T1000 (cell line): ENCODE results near the gene NXNL1.
A peak's percentile ranks its signal among the peaks of the same experiment; 100 is the strongest.
"Not testable (repeated sequence)": the region's sequence is repeated elsewhere in the genome, so short reads cannot be mapped to it uniquely, and the experiment has no call there.

Source experiments
- DNase-seq: peaks from one replicate; lab custom pipeline; 2025; ENCODE audit warnings: mixed read lengths; lab: John Stamatoyannopoulos, UW

NXNL1 gene, protein sequence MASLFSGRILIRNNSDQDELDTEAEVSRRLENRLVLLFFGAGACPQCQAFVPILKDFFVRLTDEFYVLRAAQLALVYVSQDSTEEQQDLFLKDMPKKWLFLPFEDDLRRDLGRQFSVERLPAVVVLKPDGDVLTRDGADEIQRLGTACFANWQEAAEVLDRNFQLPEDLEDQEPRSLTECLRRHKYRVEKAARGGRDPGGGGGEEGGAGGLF

DNA sequence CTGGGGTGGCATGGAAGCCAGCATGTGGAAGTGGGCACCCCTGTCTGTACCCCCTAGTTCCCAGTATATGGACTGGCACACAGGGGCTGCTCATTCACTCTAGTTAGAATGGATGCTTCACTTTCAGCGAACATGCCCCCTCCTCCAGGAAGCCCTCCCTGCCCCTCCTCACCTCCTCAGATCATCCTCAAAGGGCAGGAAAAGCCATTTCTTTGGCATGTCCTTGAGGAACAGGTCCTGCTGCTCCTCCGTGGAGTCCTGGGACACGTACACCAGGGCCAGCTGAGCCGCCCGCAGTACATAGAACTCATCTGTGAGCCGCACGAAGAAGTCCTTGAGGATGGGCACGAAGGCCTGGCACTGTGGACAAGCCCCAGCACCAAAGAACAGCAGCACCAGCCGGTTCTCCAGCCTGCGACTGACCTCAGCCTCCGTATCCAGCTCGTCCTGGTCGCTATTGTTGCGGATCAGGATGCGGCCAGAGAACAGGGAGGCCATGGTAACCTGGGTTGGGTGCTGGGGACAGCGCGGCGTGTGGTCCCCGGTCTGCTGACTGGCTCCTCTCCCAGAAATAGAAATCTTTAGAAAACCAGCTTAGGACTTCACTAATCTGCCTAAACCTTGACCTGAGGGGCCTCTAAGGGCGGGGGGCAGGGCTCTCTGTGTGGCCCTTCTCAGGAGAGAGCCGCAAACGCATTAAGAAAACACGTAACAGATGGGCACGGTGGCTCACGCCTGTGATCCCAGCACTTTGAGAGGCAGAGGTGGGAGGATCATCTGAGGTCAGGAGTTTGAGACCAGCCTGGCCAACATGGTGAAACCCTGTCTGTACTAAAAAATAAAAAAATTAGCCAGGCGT, at the start of gene NXNL1:
TSS of gene NXNL1 (minus strand) at position 555 of the 859 bp plus-strand sequence. CDS start at position 498, 57 bp downstream.
- no peak for DNase-seq

DNA sequence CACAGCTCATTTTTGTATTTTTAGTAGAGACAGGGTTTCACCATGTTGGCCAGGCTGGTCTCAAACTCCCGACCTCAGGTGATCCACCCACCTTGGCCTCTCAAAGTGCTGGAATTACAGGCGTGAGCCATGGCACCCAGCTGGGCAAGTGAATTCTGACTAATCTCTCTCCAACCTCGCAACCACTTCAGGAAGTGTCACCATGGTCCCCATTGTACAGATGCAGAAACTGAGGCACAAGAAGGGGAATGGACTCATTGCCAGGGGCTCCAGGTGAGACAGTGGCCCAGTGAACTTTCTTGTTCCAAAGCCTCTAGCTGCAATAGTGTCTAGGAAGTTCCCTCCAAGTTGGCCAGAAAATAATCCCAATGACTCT, 47.8 kb upstream of the NXNL1 start:
- not testable (repeated sequence) for DNase-seq

DNA sequence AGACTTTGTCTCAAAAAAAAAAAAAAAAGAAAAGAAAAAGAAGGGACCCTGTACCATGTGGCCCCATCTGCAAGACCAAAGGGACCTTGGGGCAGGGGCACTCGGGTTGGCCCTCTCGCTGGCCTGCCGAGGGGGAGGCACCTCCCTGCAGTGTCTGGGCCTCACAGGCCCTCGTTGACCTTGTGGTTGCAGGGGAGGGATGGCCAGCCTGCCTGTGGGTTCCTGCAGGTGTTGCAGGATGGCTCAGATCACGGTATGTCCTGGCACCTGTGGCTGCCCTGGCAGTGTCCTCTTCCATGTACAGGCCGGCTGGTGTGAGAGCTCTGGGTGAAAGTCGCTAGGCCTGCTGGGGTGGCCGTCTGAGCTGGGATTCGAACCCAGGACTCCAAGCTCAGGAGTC, 46.0 kb upstream of the NXNL1 start:
- DNase-seq = no peak

DNA sequence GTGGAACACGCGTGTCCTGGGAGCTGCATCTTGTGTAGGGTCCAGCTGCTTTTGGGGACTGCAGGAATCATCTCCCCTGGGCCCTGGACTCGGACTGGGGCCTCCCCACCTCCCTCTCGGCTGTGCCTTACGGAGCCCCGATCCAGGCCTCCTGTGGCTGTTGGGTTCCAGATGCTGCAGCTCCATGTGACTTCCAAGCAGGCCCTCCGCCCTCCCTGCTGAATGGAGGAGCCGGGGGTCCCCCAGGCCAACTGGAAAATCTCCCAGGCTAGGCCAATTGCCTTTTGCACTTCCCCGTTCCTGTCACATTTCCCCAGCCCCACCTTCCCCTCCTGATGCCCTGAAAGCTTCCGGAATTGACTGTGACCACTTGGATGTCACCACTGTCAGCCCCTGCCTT, 44.5 kb upstream of the NXNL1 start:
- no peak for DNase-seq

DNA sequence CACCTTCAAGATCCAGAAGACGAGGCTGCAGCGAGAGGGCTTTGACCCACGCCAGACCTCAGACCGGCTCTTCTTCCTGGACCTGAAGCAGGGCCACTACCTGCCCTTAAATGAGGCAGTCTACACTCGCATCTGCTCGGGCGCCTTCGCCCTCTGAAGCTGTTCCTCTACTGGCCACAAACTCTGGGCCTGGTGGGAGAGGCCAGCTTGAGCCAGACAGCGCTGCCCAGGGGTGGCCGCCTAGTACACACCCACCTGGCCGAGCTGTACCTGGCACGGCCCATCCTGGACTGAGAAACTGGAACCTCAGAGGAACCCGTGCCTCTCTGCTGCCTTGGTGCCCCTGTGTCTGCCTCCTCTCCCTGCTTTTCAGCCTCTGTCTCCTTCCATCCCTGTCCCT, 43.7 kb upstream of the NXNL1 start:
- no peak for DNase-seq

DNA sequence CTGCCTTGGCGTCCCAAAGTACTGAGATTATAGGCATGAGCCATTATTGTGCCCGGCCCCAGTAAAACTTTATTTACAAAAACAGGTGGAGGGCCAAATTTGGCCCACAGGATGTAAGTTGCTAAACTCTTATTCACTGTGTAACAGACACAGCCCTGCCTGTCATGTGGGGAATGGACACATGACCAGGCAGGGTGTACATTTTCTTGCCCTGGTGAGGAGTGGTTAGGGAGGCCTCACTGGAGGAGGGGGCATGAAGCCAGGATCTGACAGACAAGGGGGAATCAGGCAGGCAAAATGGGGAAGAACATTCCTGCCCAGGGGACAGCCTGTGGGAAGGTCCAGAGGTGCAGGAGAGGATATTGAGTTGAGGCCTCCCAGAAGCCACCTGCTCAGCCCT, 43.3 kb upstream of the NXNL1 start:
- no peak for DNase-seq

DNA sequence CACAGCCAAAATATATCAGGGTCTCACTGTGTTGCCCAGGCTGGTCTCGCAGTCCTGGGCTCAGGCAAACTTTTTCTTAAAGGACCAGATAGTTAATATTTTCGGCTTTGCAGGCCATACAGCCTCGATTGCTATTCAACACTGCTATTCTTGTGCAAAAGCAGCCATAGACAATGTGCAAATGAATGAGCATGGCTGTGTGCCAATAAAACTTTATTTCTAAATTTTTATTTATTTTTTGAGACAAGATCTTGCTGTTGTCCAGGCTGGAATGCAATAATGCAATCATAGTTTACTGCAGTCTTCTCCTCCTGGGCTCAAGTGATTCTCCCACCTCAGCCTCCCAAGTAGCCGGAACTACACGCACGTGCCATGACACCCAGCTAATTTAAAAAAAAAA, 42.5 kb upstream of the NXNL1 start:
- DNase-seq = no peak

DNA sequence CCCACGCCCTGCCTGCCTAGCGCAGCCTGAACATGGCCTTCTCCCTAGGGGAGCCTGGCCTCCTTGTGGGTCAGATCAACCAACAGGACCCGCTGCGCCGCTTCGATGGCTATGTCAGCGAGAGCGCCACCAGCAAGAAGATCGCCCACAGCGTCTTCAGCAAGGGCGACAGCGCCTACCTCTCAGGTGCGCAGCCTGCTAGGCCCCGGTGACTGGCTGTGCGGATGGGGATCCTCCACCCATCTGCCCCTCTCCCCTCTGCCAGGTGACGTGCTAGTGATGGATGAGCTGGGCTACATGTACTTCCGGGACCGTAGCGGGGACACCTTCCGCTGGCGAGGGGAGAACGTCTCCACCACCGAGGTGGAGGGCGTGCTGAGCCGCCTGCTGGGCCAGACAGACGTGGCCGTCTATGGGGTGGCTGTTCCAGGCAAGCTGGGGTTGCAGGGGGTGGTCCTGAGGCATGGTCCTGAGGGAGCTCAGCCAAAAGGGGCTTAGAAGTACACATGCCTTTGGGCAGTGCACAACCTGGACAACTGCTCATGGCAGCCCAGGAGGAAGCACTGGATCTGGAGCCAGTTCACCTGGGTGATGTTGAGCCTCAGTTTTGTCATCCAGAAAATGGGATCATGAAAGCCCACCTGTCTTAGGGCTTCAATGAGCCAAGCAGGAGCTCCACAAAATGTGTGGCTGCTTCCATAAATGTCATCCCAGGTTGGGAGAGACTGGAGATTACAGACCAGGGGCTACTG, 39.9 kb upstream of the NXNL1 start:
- DNase-seq = no peak

DNA sequence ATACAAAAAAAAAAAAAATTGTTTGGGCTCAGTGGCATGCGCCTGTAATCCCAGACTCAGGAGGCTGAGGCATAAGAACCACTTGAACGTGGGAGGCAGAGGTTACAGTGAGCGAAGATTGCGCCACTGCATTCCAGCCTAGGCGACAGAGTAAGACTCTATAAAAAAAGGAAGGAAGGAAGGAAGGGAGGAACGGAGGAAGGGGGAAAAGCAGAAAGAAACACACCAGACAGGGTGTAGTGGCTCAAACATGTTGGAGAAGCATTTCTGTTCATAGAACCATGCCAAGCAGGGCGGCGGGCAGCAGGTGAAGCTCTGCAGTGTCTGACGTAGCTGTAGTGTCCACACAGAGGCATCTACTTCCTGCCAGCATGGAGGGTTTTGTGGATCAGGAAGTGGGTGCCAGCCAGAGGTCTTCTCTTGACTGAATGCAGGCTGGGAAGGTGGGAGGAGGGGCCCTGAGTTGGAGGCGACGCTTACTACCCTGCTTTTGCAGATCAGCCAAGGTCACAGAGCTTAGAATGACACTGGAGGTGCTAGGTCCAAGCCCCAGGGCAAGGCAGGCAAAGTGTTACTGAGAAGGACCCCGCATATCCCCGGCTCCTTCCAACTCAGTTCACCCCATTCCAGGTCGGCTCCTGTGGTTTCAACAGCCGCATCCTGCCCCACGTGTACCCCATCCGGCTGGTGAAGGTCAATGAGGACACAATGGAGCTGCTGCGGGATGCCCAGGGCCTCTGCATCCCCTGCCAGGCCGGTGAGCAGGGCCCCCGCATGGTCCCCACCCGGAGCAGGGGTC, 39.1 kb upstream of the NXNL1 start:
- no peak for DNase-seq

DNA sequence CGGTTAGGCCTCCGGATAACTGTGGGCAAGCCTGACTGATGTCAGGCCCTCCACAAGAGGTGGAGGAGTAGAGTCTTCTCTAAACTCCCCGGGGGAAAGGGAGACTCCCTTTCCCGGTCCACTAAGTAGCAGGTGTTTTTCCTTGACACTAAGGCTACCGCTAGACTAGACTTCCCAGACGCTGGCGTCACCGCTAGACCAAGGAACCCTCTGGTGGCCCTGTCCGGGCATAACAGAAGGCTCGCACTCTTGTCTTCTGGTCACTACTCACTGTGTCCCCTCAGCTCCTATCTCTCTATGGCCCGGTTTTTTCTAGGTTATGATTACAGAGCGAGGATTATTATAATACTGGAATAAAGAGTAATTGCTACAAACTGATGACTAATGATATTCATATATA, 38.3 kb upstream of the NXNL1 start:
- DNase-seq = not testable (repeated sequence)

DNA sequence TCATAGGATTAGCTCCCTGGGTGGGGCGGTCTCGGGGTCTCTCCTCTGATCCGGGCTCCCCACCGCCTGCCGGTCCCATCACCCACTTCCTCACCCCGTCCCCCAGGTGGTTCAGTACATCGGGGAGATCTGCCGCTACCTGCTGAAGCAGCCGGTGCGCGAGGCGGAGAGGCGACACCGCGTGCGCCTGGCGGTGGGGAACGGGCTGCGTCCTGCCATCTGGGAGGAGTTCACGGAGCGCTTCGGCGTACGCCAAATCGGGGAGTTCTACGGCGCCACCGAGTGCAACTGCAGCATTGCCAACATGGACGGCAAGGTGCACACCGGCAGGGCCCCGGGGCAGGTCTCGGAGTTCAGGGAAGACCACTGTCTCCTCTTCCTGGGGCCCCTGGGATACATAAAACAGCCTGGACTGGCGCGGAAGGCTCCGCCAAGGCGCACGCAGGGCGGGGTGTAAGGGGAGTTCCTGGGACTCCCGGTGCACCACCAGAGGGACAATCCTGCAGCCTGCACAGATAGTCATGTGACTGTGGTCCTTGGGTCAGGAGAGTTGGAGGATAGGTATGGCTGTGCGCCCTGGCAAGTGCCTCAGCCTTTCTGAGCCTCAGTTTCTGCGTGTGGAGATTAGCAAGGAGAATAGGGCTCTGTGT, 36.5 kb upstream of the NXNL1 start:
- DNase-seq = no peak

DNA sequence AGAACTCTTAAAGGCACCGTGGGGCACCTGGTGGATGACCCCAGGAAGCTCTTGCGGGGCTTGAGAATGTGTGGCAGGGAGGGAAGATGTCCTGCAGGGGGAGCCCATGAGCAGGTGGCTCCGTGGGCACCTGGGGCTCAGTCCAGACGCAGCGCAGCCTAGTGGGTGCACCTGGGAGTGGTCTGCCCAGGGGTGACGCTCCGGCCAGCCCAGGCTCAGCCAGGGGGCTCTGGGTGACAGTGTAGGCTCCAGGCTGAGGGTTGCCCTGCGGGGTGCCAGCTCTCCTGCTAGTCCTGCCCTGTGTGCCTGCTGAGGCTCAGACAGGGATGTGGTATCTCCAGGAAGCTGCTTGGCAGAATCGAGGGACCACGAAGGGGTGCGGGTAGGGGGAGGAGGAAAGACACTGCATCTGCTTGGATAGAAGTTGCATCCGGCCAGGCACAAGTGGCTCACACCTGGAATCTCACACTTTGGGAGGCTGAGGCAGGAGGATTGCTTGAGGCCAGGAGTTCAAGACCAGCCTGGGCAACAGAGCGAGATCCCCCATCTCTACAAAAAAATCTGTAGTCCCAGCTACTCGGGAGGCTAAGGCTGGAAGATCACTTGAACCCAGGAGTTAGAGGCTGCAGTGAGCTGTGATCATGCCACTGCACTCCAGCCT, 35.7 kb upstream of the NXNL1 start:
- peak; percentile 17 for DNase-seq

DNA sequence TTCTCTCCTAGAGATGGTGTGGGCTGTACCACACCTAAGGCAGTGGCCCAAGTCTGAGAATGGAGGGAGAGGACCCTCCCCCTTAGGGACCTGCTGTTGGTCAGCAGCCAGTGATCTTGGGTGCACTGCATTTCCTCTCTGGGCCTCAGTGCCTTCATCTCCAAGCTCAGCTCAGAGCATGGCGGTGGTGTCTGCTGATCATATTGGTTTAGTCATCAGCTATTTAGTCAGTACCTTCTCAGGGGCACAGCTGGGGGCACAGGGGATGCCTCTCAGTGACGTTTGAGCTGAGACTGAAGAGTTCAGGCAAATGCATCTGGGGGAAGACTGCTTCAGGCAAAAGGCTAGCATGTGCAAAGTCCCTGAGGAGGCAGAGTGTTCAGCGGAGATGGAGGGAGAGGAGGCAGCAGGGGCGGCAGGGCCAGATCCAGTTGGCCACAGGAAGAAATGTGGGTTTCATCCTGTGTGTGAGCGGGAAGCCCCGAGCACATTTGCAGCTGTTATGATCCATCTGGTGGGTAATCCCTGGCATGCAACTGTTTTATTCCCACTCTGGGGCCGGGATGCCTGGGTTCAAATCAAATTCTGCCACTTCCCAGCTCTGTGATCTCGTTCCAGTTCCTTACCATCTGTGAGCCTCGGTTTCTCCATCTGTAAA, 35.0 kb upstream of the NXNL1 start:
- no peak for DNase-seq

DNA sequence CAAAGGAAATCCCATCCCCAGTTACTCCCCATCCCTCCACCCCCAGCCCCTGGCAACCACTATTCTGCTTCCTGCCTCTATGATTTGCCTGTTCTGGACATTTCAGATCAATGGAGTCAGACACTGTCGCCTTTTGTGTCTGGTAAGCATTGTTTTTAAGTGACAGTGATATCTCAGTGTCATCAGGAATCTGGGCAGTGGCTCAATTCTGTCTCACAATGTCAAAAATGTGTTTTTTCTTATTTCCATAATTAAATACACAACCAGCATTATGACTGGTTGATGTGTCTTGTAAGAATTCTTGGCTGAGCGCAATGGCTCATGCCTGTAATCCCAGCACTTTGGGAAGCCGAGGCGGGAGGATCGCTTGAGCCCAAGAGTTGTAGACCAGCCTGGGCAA, 30.6 kb upstream of the NXNL1 start:
- no peak for DNase-seq

DNA sequence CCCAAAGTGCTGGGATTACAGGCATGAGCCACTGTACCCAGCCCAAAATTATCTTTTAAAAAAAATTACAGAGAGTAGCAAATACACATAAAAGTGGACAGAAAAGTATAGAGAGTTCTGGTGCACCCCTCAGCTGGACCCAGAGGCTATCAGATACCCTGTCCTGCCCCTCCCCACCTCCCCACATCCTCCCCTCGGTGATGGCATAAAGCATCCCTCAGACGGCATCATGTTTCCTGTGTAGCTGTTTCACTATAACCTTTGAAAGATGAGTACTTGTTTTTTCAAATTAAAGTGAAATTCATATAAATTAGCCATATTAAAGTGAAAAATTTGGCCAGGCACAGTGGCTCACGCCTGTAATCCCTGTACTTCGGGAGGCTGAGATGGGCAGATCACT, 29.7 kb upstream of the NXNL1 start:
- no peak for DNase-seq

DNA sequence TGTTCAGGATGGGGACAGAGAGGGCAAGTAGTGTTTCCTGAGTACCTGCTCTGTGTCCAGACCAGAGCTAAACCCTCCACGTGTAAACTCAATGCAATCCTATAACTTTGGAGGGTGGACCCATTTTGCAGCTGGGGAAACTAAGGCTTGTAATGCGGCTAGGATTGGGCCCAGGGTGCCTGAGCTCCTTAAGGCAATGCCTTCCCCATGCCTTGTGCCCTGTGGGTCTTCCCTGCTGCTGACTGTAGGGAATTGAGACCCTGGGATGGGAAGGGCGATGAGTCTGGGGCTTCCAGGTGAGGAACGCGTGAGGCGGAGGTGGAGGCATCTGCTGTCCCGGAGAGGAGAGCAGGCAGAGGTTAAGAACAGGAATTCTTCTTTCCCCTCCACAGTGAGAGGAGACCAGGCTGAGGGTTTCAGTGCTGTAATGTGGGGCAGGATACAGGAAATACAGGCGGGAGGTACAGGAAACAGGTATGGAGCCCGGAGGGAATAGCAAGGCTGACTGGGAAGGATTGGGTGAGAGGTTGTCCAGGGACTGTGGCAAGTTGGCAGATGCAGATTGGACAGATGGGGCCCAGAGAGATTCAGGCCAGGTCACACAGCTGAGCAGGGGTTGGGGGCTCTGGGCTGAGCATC, 28.8 kb upstream of the NXNL1 start:
- no peak for DNase-seq

DNA sequence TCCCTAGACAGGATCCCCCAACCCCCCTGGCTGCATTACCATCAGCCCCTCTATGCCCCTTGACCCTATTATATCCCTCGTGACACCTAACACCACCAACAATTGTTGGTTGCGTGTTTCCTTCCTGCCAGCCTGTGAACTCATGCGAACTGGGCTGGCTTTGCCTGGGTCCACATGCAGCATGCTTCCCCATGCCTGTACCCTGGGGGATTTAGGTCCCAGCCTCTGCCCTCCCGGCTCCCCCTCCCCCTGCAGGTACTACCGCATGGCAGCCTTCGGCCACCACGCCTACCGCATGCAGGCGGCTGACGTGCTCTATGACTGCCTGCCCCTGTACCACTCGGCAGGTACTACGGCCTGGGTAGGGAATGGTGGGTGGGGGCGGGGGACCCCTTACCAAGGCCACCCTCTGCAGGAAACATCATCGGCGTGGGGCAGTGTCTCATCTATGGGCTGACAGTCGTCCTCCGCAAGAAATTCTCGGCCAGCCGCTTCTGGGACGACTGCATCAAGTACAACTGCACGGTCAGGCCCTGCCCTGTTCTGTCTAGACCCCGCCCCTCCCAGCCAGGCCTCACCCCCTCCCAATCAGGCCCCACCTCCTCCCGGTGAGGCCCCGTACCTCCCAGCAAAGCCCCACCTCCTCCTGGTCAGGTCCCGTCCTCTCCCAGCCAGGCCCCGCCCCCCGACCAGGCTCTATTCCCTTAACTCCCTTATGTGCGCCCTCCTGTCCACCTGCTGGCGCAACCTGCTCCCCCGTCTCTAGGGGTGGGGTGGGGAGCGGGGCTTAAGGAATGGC, 28.1 kb upstream of the NXNL1 start:
- DNase-seq = no peak

DNA sequence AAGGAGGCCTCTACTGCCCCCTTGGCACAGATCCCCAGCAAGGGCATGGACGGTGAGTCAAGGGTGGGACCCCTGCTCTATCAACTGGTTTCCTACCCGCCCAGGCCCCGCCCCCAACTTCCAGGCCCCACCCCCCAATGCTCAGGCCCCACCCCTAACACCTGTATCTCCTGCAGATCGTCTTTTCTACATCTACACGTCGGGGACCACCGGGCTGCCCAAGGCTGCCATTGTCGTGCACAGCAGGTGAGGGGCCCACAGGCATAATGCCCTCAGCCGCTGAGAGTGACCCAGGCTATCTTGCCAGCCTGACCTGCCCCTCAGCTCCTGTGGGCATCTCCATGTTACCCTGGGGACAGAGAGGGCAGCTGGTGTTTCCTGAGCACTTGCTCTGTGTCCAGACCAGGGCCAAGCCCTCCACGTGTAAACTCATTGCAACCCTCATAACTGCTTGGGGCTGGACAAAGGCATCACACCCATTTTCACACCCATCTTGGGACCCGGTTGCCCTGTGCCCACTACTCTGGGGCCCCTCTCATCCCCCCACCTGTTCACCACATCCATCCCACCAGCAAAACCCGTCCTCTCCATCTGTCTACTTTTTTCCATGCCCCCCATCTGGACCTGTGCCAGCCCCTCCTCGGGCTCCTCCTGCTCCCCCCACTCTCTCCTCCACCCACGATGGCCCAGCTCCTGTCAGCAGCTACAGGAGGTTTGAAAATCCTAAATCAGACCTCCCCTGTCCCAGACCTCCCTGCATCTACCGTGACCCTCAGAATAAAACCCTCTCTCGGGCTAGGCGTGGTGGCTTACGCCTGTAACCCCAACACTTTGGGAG, 26.8 kb upstream of the NXNL1 start:
- DNase-seq = no peak
